Spleen (tissue), 11 donors: ENCODE data around the gene ZIC1. TPM values are rescaled to one million over a fixed set of nuclear protein-coding genes. Genes with fewer than 3 reads are reported as not detected.

Experiments used
- DNase-seq: peaks from one replicate; pipeline ENCODE4 v3.0.0-alpha.2; 2020
- H3K27ac ChIP-seq, 8 donors: fragments of 200-600 bp; sonication (generic) in 7 of 8; 1 replicate in 4 of 8; 2 replicates in 4 of 8; pipeline versions ENCODE4 v1.5.0 to v1.8.0; 2016 to 2021; ENCODE audit warnings: inconsistent platforms in 4 of 8, mild to moderate bottlenecking in 4 of 8, moderate library complexity in 1 of 8
- H3K27me3 ChIP-seq, 7 donors: fragments of 200-600 bp; sonication (generic) in 6 of 7; replicated peaks in 1 of 7; 1 replicate in 4 of 7; 2 replicates in 3 of 7; pipeline versions ENCODE4 v1.5.0 to v1.8.0; 2016 to 2021; ENCODE audit warnings: inconsistent platforms in 3 of 7, mild to moderate bottlenecking in 1 of 7
- H3K36me3 ChIP-seq, 6 donors: fragments of 200-600 bp; sonication (generic) in 5 of 6; 1 replicate in 4 of 6; 2 replicates in 2 of 6; pipeline versions ENCODE4 v1.5.0 to v1.8.0; 2016 to 2021; ENCODE audit warnings: inconsistent platforms in 2 of 6
- H3K4me1 ChIP-seq, 6 donors: fragments of 200-600 bp; sonication (generic) in 5 of 6; 1 replicate in 3 of 6; 2 replicates in 3 of 6; pipeline versions ENCODE4 v1.5.0 to v1.8.0; 2016 to 2021; ENCODE audit warnings: inconsistent platforms in 3 of 6
- H3K4me3 ChIP-seq, 8 donors: fragments of 200-600 bp; sonication (generic) in 7 of 8; 1 replicate in 4 of 8; 2 replicates in 4 of 8; pipeline versions ENCODE4 v1.5.0 to v1.8.0; 2016 to 2021; ENCODE audit warnings: inconsistent platforms in 4 of 8, mild to moderate bottlenecking in 4 of 8, moderate library complexity in 2 of 8
- H3K9me3 ChIP-seq, 8 donors: fragments of 200-600 bp; sonication (generic) in 7 of 8; 1 replicate in 4 of 8; 2 replicates in 4 of 8; pipeline versions ENCODE4 v1.5.0 to v1.8.0; 2016 to 2021; ENCODE audit warnings: inconsistent platforms in 4 of 8
- CTCF ChIP-seq, 11 experiments: fragments of 200-600 bp in 7 of 11; fragments of 450-650 bp in 4 of 11; sonication (generic) in 4 of 11; IDR thresholded peaks in 8 of 11; conservative IDR thresholded peaks in 3 of 11; 1 replicate in 7 of 11; 2 replicates in 4 of 11; pipeline versions ENCODE4 v1.4.0 to v1.8.0; 2016 to 2021; ENCODE audit warnings: antibody characterized with exemption in 11 of 11, inconsistent platforms in 4 of 11, mild to moderate bottlenecking in 1 of 11
- POLR2A ChIP-seq, 3 donors: fragments of 450-650 bp; IDR thresholded peaks; one replicate each; pipeline ENCODE4 v1.5.1; 2017; ENCODE audit warnings: antibody characterized with exemption in 3 of 3, mild to moderate bottlenecking in 1 of 3
- POLR2AphosphoS5 ChIP-seq, 3 donors: sonication (generic); formaldehyde crosslinking; IDR thresholded peaks; one replicate each; pipeline ENCODE4 v1.5.1; 2017; ENCODE audit warnings: antibody characterized with exemption in 3 of 3
- whole genome bisulfite sequencing, 5 donors: extraction: QIAGEN DNeasy Blood & Tissue Kit in 3 of 5; methylation state at CpG; one replicate each; pipeline versions ENCODE4 v1.1.5 to v1.1.7; 2013 to 2018; 5-methylcytosine and 5-hydroxymethylcytosine counted together
- intact Hi-C: fragments of 100-400 bp; cut with DNase I; formaldehyde crosslinking; loops from one replicate; pipeline ENCODE4 v1.15.0; 2023; ENCODE audit warnings: low total_unique reads
- polyA plus RNA-seq, 3 donors: library from polyadenylated mRNA; stranded (reverse); fragments of 200-250 nt; gene quantifications; one replicate each; pipeline ENCODE4 v1.2.1, GENCODE V29; 2013
- total RNA-seq, 7 donors: library from RNA; depleted of rRNA in 3 of 7; stranded (reverse); fragments of >200 nt in 3 of 7; fragmentation: NEBNext Ultra II Directional in 4 of 7; extraction: Animal tissue kit (Norgen Biotek cat#: 25700) in 4 of 7; gene quantifications; one replicate each; pipeline versions ENCODE4 v1.1.0 to v1.2.1, GENCODE V29; 2016 to 2021
- donor health status: healthy with polysubstance abuse.
- donor health status: DM: no; HTN: no; CAD: no; lungs with moderate emphysema.
- donor health status: DM: no; HTN: no; CAD: no.
- donor health status: Bipolar disorder and iron deficiency.
- donor health status: healthy.
- donor health status: DM: no; HTN: no; CAD: no.
- donor health status: DM: yes; HTN: yes; CAD: no.

The ZIC1 gene
- total and polyA plus RNA-seq, 10 donors = not detected

GRCh38 chr3:147367676-147368075 lies 41.5 kb upstream of the ZIC1 start:
- intact Hi-C loops = no loop called here
- peaks cover 0 to 95% (median 68%) of the 10 kb centered on the region in 7 donors for H3K27me3 ChIP-seq
- TF ChIP-seq POLR2A (IDR thresholded peaks at IDR 0.05) (no peak), POLR2AphosphoS5 (IDR thresholded peaks at IDR 0.05) (no peak), CTCF (IDR thresholded peaks at IDR 0.05 in 8 of 11, conservative IDR thresholded peaks at IDR 0.05 in 3 of 11) (no peak)
- DNase-seq = no peak
- no peak overlapping the region for H3K27ac ChIP-seq
- no peaks in the 10 kb centered on the region for H3K4me1 ChIP-seq
- 2 to 15% (median 9%) methylated on average over 1 of the region's 1 CpG for WGBS, 5 donors
- no peaks in the 10 kb centered on the region for H3K9me3 ChIP-seq
- no peak overlapping the region for H3K4me3 ChIP-seq
- no peaks in the 10 kb centered on the region for H3K36me3 ChIP-seq

- no peak for DNase-seq
- no peak overlapping the region for H3K27ac ChIP-seq
- no peak for TF ChIP-seq POLR2AphosphoS5 (IDR thresholded peaks at IDR 0.05)
- TF ChIP-seq CTCF (IDR thresholded peaks at IDR 0.05 in 8 of 11, conservative IDR thresholded peaks at IDR 0.05 in 3 of 11) = no peak
- no peak for TF ChIP-seq POLR2A (IDR thresholded peaks at IDR 0.05)
- H3K27me3 ChIP-seq = peaks cover 0 to 96% (median 72%) of the 10 kb centered on the region in 7 donors
- intact Hi-C loops = no loop called here
- no peaks in the 10 kb centered on the region for H3K4me1 ChIP-seq
- no peaks in the 10 kb centered on the region for H3K36me3 ChIP-seq
- no peaks in the 10 kb centered on the region for H3K9me3 ChIP-seq
- WGBS, 5 donors = 0 to 13% (median 7%) methylated on average over 2 of the region's 2 CpGs
- H3K4me3 ChIP-seq = no peak overlapping the region
Measured at GRCh38 chr3:147368151-147368550, 41.0 kb upstream of the ZIC1 start.

- no peak overlapping the region for H3K27ac ChIP-seq
- H3K4me3 ChIP-seq = no peak overlapping the region
- no peaks in the 10 kb centered on the region for H3K36me3 ChIP-seq
- TF ChIP-seq POLR2A (IDR thresholded peaks at IDR 0.05) (no peak), POLR2AphosphoS5 (IDR thresholded peaks at IDR 0.05) (no peak), CTCF (IDR thresholded peaks at IDR 0.05 in 8 of 11, conservative IDR thresholded peaks at IDR 0.05 in 3 of 11) (no peak)
- no peaks in the 10 kb centered on the region for H3K4me1 ChIP-seq
- 4 to 12% (median 5%) methylated on average over 16 of the region's 16 CpGs for WGBS, 5 donors
- no peaks in the 10 kb centered on the region for H3K9me3 ChIP-seq
- H3K27me3 ChIP-seq = peaks cover 0 to 97% (median 77%) of the 10 kb centered on the region in 7 donors
- DNase-seq = no peak
- intact Hi-C loops = no loop called here
Measured at GRCh38 chr3:147368561-147369221, 40.5 kb upstream of the ZIC1 start.

GRCh38 chr3:147369231-147369630 lies 39.9 kb upstream of the ZIC1 start:
- intact Hi-C loops = no loop called here

More at GRCh38 chr3:147369231-147369630, 39.9 kb upstream of the ZIC1 start:
- H3K27me3 ChIP-seq = peaks cover 0 to 97% (median 82%) of the 10 kb centered on the region in 7 donors
- no peak for DNase-seq
- H3K4me3 ChIP-seq = no peak overlapping the region
- 6 to 18% (median 12%) methylated on average over 13 of the region's 13 CpGs for WGBS, 5 donors
- no peaks in the 10 kb centered on the region for H3K4me1 ChIP-seq
- TF ChIP-seq CTCF (IDR thresholded peaks at IDR 0.05 in 8 of 11, conservative IDR thresholded peaks at IDR 0.05 in 3 of 11) = no peak
- no peak for TF ChIP-seq POLR2A (IDR thresholded peaks at IDR 0.05)
- TF ChIP-seq POLR2AphosphoS5 (IDR thresholded peaks at IDR 0.05) = no peak
- no peaks in the 10 kb centered on the region for H3K9me3 ChIP-seq
- no peak overlapping the region for H3K27ac ChIP-seq
- no peaks in the 10 kb centered on the region for H3K36me3 ChIP-seq
